ENCODE data around the gene KLK6.

The KLK6 gene

DNA sequence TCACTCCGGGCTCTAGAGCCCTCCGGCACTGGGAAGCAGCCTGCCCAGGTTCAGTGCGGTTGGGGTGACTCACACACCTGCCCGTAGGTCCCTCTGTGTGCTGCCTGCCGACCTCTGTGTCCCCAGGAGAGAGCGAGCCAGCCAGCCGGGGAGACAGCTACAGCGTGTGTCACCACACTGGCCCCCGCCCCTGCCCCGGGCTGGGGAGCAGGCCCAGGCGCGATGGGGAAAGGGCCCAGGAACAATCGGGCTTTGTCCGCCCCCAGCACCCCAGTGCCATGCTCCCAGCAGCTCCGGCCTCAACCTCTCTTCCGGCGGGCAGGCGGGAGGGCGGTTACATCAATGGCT lies at the start of gene KLK6:
KLK6 (minus strand) TSS at position 179 of the 348 bp plus-strand sequence. CDS start 1,487 bp downstream, outside the sequence.
- no peak for DNase-seq

DNA sequence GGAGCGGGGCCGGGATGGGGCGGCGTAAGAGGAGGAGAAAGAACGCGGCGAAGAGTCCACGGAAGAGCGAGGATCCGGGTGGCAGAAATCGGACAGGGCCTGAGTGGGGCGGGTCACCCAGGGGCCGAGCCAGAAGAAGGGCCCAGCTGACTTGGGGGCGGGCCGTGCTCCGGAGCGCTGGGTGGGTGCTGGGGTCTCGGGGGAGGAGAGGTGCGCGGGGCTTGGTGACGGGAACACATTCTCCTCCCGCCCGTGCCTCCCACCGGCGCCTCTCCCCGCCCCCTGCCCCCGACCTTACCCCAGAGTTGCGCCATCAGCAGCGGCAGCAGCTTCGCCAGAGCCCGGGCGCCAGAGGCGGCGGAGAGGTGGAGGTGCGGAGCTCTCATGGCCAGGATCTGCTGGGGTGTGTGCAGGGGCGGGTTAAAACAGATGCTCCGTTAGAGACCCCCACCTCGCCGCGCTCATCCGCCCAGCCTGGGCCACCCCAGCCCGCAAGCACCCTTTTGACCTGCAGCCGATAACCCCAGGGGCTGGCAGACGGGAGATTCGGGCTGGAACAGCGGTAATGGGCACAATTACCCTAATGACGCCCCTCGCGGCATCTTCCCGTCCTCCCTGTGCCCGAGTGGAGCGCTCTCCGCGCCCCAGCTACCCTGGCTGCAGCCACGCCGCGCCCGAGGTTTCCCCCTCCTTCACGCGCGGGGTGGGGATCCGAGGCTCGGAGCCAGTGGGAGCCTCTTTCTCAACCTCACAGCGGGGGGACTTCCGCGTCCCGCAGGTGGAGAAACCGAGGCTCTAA lies 49.6 kb upstream of the KLK6 start:
- no peak for DNase-seq

DNA sequence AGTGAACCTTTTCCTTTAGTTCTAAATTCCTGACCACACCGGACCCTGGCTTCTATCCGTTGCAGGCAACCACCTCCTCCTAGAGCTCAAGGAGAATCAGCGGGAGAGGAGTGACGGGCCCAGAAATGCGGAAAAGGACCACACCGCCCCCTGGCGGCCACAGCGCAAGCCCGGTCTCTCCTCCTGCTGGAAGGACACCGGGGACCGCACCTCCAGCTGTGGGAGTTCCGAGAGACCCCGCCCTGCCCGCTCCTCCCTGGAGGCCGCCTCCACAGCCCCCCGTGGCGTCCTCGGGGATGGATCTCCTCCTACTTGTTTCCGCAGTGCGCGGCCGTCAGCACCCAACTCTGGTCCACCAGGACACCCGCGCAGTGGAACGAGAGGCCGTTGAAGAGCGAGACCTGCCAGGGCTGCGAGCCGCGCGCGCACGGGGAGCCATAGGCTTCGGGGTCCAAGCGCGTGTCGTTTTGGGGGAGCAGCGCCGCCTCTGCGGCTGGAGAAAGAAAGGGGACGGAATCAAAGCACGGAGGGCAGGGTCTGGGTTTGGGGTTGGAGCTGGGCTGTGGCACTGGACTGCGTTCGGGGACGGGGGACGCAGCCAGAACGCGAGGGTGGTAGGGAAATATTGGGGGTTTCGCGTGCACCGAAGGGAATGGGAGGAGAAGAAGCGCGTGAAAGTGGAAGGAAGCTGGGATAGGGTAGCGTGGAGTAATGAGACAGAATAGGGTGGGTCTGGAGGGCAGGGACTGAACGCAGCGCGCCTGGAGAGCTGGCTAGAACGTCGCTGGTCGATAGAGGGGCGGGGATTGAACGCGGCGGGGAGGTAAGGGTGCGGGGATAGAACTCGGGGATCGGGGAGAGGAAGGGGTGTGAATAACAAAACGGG lies 47.6 kb upstream of the KLK6 start:
- DNase-seq = peak; percentile 31

DNA sequence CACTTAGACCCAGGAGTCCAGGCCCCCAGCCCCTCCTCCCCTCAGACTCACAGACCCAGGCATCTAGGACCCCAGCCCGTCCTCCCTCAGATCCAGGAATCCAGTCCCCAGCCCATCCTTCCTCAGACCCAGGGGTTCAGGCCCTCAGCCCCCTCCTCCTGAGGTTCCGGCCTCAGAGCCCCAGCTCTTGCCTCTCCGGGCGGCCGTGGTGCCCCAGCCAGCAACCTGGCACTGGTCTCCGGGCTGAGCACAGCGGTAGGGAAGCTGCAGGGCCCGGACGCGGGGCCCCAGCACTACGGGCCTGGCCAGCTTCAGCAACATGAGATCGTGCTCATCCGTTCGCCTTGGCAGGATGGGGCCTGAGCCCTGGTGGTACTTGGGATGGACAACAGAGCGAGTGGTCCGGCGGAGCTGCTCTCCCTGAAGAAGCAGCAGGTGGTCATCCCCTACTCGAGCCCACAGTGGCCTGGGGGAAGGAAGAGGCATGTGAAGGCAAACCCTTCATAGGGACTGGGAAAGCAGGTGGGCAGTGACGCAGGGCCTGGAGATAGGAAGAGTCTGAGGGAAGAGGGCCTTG lies 46.4 kb upstream of the KLK6 start:
- no peak for DNase-seq

DNA sequence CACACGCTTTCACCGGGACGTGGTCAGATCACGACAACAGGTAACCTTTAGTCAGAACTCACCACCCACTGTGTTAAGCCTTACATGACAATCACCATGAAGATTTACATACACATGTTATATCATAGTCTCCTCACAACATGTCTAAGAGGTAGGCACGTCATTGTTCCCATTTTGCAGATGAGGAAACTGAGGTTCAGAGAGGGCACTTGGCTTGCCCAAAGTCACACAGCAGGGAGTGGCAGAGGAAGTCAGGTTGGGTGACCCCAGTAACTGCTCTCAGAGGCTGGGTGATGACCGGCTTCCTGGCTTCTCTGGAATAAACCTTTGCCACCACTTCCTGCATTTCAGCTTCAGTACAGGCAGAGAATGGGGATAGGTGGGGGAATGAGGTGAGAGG lies 44.9 kb upstream of the KLK6 start:
- DNase-seq = no peak

DNA sequence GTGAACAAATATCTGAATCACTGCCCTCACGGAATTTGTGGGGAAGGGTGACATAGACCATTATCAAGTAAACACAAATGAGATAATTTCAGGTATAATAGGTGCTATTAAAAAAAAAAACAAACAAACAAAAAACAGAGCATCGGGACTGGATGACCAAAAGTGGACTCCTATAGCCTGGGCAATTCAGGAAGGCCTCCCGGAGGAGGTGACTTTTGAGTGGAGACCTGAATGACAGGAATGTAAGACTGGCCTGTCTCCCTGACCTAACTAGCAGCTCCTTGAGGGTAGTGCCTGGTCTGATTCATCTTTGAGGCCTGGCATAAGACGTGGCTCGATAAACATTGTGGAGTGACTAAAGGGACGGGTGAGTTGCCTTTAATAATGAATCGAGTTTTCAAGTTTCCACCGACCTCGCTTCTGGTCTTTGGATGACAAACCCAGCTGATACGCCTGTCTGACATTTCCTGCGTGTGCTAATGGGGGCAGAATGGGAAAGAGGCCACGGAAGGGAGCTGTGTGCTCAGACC lies 43.3 kb upstream of the KLK6 start:
- DNase-seq = no peak

DNA sequence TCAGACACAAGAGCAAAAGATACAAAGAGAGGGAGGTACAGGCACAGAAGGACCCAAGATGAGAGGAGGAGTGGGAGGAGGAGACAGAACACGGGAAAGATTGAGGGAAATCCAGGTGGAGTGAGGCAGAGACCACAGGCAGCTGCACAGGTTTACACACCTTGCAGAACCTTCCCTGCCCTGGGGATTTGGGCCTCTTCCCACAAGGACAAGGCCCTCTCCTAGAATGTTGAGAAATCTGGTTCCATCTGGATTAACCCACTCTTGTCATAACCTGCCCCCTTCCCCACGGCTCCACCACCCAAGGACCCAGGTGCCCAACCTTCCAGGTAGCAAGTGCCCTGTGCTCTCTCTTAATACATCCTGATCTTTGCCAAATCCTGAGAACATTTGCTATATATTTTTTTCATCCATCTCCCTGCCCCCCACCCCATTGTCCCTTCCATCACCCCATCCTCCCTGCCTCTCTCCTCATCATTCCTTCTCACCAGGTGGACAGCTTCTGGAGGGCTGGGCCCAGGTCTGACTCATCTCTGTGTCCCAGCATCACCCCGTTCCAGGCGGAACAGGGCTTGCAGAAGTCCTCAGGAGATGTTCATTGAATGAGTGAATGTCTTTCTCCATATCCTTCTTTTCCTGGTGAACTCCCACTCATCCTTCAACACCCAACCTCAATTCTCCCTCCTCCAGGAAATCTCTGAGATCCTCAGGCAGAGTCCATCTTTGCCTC lies 40.8 kb upstream of the KLK6 start:
- no peak for DNase-seq

DNA sequence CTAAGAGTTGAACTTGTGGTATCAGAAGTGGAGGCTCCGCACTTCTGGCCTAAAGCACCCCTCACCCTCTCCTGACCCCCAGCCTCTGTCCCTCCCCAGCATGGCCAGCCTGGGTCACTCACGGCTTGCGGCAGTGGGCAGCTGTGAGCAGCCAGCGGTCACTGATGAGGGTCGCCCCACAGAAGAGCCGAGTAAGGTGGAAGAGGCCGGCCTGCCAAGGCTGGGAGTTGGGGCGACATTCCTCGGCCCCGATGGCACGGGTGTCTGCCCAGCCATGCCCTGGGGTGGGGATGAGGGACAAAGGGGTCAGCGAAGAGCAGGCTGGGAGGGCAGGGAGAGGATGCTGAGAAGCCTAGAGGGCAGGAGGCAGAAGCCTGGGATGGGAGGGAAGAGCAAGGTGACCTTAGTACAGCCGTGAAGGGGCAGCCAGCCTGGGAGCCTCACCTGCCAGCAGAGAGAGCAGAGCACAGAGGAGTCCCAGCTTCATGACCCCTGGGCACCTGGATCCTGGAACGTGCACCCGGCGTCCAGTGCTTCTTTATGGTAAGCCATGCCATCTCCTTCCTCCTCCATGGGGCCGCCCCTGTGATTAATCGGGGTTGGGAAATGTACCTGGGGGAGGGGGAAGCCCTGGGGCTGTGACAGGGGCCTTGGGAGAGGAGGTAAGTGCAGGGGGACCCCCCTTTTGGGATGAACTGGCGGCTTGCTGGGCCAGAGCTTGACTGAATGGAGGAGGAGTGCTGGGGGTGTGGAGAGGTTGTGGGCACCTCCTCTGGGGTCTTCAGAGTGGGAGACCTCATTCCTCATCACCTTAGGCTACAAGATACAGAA lies 39.9 kb upstream of the KLK6 start:
- DNase-seq = no peak

DNA sequence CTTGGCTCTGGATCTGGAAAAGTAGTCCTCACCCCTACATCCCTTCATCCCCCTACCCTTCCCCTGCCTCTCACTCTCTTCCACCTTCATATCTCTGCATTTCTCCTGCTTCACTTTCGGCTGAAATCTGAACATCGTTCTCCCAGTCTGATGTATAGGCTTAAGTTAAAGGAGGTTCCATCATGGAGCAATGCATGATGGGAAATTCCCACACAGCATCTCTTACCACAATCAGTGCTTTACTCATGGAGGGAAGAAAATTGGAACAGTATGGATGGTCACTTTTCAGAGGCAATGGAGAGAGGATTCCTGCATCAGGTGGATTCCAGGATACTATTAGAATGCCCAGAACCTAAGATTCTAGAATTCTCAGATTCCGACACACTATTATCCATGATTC lies 38.1 kb upstream of the KLK6 start:
- no peak for DNase-seq

DNA sequence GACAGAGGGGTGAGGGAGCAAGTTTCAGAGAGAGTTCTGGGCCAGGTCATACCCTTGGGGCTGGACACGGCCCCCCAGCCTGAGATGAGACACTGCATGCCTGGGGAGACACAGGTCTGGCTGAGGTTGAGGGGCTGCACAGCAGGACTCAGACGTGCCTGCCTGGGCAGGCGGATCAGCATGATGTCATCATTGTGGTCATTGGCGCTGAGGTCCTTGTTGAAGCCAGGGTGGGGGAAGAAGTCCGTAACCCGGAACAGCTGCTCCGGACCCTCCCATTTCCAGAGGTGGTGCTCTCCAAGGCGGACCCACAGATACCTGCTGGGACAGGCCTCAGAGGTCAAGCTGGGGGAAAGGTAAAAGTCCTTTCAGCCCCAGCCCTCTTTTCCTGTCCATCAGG lies 37.0 kb upstream of the KLK6 start:
- no peak for DNase-seq

DNA sequence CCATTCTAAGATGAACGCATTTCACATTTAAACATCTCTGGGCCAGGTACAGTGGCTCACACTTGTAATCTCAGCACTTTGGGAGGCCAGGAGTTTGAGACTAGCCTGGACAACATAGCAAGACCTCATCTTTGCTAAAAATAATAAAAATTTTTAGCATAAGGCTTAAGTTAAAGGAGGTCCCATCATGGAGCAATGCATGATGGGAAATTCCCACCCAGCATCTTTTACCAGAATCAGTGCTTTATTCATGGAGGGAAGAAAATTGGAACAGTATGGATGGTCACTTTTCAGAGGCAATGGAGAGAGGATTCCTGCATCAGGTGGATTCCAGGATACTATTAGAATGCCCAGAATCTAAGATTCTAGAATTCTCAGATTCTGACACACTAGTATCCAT lies 35.9 kb upstream of the KLK6 start:
- no peak for DNase-seq

DNA sequence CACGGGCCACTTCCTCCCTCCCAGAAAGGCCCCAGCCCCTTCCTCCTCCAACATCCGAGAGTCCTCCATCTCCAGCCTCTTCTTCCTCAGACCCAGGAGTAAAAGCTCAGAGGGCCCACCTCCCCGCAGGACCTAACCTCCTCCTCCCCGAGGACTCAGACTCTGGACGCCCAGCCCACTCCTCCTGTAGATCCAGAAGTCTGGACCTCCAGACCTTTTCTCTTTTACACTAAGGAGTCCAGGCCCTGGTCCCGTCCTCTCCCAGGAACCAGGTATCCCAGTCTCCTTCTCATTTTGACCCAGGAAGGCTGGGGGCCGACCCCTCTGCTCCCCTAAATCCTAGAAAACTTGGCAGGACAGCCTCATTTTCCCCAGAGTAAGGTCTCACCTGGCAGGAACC lies 33.9 kb upstream of the KLK6 start:
- DNase-seq = no peak

DNA sequence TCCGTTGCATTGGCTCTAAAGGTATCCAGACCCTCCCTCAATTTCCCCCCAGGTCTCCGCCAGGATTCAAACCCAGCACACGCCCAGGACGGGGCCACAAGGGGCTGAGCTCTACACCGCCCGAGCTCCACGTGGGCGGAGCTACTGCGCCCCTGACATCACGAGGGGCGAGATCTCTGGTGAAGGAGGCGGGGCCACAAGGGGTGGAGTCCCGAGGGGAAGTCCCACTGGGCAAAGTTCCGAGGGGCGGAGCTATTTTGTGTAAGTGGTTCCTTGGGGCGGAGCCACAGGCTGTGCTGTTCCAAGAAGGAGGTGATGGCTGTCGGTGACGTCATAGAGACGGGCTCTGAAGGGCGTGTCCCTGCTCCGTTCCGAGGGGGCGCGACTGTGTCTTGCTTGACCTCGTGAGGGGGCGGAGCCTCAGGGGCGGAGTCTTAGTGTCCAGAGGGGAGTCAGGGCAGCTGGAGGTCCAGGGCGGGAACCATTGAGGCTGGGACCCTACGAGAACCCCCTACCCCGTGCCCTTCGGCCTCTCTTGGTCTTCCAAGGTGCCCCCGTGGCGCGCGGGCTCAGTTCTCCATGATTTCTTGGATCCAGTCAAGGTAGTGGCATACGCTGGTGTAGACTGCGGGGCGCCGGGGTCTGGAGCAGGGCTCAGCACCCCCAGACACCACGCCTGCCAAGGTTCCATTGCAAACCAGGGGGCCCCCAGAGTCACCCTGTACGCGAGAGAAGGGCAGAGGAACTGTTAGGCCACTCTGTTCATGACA lies 33.3 kb upstream of the KLK6 start:
- DNase-seq = peak; percentile 21

DNA sequence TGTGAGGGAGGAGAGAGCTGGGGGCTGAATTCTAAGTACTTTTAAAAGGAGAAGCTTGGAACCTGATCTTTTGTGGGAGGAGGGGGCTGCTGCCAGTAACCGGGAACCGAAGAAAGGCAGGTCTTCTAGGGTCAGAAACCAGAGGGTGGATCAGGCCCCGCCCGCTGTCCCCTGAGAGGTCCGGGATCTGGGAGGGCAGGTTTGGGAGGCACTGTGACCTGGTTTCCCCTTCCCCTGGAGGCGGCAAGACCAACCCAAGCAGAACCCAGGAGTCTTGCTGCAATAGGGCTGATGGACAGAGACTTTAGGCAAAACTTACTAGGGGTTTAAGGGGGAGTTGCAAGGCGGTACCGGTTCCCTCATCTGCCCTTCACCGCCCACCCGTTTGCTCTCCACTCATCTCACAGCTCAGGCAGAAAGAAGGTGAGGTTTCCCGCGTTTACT lies 32.7 kb upstream of the KLK6 start:
- DNase-seq = no peak

DNA sequence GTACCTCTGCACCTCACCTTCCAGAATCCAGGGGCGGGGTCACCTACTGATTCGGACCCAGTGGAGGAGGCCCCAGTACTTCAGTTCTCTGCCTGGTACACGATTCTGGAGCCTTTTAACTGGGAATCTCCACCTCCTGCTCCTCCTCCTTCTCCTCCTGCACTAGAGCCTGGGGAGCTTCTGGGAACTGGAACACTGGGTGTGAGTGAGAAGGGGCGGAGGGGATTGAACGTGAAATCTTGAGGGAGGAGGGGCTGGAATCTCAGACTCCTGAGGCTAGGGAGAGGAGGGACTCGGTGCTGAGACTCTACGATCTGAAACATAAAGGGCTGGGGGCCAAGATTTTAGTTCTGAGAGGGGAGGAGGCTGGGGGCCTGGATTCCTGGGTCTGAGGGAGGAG lies 32.1 kb upstream of the KLK6 start, which contains the start of gene KLK8:
KLK8 (minus strand) TSS at position 90 of the 400 bp plus-strand sequence. CDS start 437 bp downstream, outside the sequence.
- no peak for DNase-seq

DNA sequence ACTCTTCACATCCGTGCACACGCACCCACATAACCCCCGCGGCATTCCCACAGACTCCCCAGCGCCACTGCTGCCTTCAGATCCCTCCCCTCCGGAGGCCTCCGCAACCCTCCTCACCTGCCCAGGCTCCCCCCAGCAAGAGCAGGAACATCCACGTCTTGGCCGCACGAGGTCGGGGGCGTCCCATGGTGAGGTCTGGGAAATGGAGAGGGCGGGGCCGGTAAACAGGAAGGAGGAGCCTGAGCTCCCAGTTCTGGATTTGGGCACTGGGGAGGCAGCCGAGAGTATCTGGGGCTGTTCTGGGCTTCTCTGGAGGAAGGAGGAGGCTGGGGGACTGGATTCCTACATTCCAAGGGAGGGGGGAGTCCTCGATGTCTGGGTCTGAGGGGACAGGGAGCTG lies 31.6 kb upstream of the KLK6 start:
- DNase-seq = no peak

DNA sequence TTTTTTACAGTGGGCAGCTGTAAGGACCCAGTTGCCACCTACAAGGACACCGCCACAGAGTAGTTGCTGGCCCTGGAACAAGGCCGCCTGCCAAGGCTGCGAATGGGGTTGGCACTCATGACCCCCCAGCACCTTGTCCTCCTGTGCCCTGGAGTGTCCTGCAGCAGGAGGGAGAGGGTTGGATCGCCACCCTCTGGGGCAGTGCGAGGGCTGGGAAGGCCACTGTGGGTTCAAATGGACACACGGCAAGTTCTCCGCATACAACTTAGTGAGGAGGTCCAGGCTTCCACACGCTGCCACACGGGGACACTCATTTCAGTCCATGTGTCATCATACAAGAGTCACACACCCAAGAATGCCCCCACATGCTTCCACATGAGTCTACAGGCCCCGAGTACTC lies 31.0 kb upstream of the KLK6 start:
- DNase-seq = no peak

DNA sequence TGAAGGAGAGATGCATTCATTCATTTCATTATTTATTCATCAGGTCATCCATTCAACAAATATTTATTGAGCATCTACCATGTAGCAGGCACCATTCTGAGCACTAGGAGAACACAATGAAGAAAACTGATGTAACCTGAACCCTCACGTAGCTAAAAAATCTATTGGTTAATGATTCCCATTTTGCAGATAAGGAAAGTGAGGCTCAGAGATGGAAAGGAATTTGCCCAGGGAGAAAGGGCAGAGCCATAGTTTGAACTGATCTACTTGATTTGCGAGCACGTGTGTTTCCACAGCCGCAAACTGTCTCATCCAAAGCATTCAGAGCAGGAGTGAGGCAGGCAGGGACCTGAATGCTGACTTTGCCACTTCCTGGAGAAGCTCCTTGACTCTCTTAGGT lies 29.3 kb upstream of the KLK6 start:
- DNase-seq = no peak

DNA sequence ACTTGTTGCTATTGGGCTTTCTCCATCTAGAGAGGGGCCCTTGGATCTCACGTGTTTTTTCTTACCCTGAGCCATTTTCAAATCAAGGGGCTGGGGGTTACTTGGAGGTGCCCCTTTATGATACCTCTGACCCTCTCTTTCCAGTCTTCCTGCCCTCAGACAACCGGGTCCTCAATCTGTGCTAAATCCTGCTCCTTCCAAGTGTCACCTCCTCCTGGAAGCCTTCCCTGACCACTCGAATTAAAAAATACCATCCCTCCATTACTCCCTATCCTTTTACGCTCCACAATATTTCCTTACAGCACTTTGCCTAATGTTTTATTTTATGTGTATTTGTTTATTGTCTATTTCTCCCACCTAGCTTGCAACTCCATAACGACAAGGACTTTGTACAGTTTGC lies 28.7 kb upstream of the KLK6 start:
- no peak for DNase-seq

DNA sequence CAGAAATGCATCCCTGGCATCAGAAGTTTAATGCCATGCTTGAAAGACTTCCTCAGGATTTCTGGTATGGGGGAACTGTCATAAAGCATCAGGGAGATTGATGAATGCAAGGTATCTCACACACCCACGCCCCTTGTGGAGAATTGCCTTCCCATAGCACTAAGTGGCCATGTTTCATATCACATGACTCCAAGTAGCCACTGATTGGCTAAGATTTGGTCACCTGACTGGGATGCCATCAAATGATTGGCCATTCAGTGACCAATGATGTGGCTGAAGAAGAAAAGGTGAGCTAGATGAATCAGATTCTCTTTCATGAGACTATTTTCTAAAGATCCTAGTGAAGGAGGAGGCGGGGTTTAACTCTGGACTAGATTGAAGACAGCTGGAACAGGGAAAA lies 24.7 kb upstream of the KLK6 start:
- no peak for DNase-seq

DNA sequence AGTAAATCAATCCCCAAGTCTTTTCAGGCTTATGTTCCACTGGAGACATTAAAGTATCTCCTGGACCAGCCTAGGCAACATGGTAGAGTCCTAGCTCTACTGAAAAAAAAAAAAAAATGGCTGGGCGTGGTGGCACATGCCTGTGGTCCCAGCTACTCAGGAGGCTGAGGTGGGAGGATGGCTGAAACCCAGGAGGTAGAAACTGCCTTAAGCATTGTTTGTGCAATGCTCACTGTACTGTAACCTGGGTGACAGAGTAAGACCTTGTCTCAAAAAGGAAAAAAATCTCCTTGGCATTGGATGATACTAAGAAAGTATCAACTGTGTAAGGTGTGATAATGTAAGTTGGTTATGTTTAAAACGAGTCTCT lies 23.3 kb upstream of the KLK6 start:
- DNase-seq = no peak
